Lower leg skin (tissue), 3 donors: ENCODE data around the gene UQCRC1.

Source experiments
- CTCF ChIP-seq, 3 donors: fragments of 450-650 bp; IDR thresholded peaks; one replicate each; pipeline ENCODE4 v1.5.1; 2016; ENCODE audit warnings: antibody characterized with exemption in 3 of 3, mild to moderate bottlenecking in 3 of 3, moderate library complexity in 2 of 3
- POLR2A ChIP-seq, 2 donors: fragments of 450-650 bp; IDR thresholded peaks; one replicate each; pipeline ENCODE4 v1.6.1; 2016 to 2017; ENCODE audit warnings: antibody characterized with exemption in 2 of 2, mild to moderate bottlenecking in 1 of 2, moderate library complexity in 1 of 2

GRCh38 chr3:48639944-48640606 is 30.6 kb upstream of the UQCRC1 start:
- TF ChIP-seq CTCF (IDR thresholded peaks at IDR 0.05) = no peak
- no peak for TF ChIP-seq POLR2A (IDR thresholded peaks at IDR 0.05)
